CD1c-positive myeloid dendritic cell (primary cell): ENCODE measurements around the gene ACRBP.
A peak's percentile ranks its signal among the peaks of the same experiment; 100 is the strongest.

Experiments
- DNase-seq: peaks from one replicate; pipeline ENCODE4 v3.0.0-alpha.2; 2016; ENCODE audit errors: extremely low spot score

Gene ACRBP

GRCh38 chr12:6647083-6647604 is at the start of gene ACRBP:
Gene ACRBP, minus strand, starts transcription at chr12:6647432. Its CDS starts 66 bp downstream, at chr12:6647366.
- DNase-seq = peak; percentile 81

GRCh38 chr12:6695313-6696045 is 48.2 kb upstream of the ACRBP start:
- DNase-seq = no peak

GRCh38 chr12:6694701-6695100 is 47.5 kb upstream of the ACRBP start:
- DNase-seq = no peak

GRCh38 chr12:6693832-6694355 is 46.7 kb upstream of the ACRBP start:
- no peak for DNase-seq

- no peak for DNase-seq
Measured at GRCh38 chr12:6692888-6693287, 45.7 kb upstream of the ACRBP start.

GRCh38 chr12:6691473-6691872 is 44.2 kb upstream of the ACRBP start:
- DNase-seq = no peak

- peak; percentile 99 for DNase-seq
Measured at GRCh38 chr12:6688999-6689882, 42.0 kb upstream of the ACRBP start, which contains the start of gene ZNF384. Gene ZNF384, minus strand, starts transcription at chr12:6689375. Its CDS starts 9,855 bp downstream, at chr12:6679520.

- DNase-seq = peak; percentile 21
Measured at GRCh38 chr12:6688543-6688998, 41.3 kb upstream of the ACRBP start.

GRCh38 chr12:6685814-6686213 is 38.6 kb upstream of the ACRBP start:
- DNase-seq = no peak

- DNase-seq = peak; percentile 76
Measured at GRCh38 chr12:6684609-6685008, 37.4 kb upstream of the ACRBP start.

GRCh38 chr12:6676962-6677361 is 29.7 kb upstream of the ACRBP start:
- DNase-seq = no peak

GRCh38 chr12:6672143-6672542 is 24.9 kb upstream of the ACRBP start:
- DNase-seq = no peak

- DNase-seq = no peak
Measured at GRCh38 chr12:6667559-6668210, 20.5 kb upstream of the ACRBP start.

GRCh38 chr12:6666211-6666610 is 19.0 kb upstream of the ACRBP start:
- no peak for DNase-seq

GRCh38 chr12:6664902-6665301 is 17.7 kb upstream of the ACRBP start:
- peak; percentile 22 for DNase-seq

- peak; percentile 100 for DNase-seq
Measured at GRCh38 chr12:6662906-6663742, 15.9 kb upstream of the ACRBP start, which contains the start of gene ING4. Gene ING4, minus strand, starts transcription at chr12:6663119. Its CDS starts 18 bp downstream, at chr12:6663101.

- DNase-seq = no peak
Measured at GRCh38 chr12:6662602-6662905, 15.3 kb upstream of the ACRBP start.

- DNase-seq = no peak
Measured at GRCh38 chr12:6653987-6654386, 6.8 kb upstream of the ACRBP start.

GRCh38 chr12:6653342-6653741 is 6.1 kb upstream of the ACRBP start:
- no peak for DNase-seq

GRCh38 chr12:6652391-6652790 is 5.2 kb upstream of the ACRBP start:
- DNase-seq = no peak

GRCh38 chr12:6650832-6651231 is 3.6 kb upstream of the ACRBP start:
- no peak for DNase-seq
